ENCODE results near the gene ZEB1. TPM values are rescaled to one million over a fixed set of nuclear protein-coding genes. Genes with fewer than 3 reads are reported as not detected.

The ZEB1 gene
- total RNA-seq, 6 experiments from 2014 or later, result 46.2 to 59.5 (median 53.2) TPM

GRCh38 chr10:31509989-31510388 is 191.0 kb downstream of the ZEB1 start:
- Mint-ChIP-seq H3K36me3 (ENCODE audit: low read depth) (peaks cover 51% of the 10 kb centered on the region), H3K4me3 (no peak overlapping the region), H3K27me3 (ENCODE audit: insufficient read depth) (no peaks in the 10 kb centered on the region; the same call in 1 of the 2 replicates), H3K4me1 (ENCODE audit: low read depth) (peaks cover 30% of the 10 kb centered on the region), H3K27ac (peak overlapping the region; percentile 44; the same call in 1 of the 2 replicates), H3K9me3 (peaks cover 30% of the 10 kb centered on the region)
- no peak for TF ChIP-seq CTCF (IDR thresholded peaks at IDR 0.05)
- no peak for DNase-seq

GRCh38 chr10:31515116-31515515 is 196.1 kb downstream of the ZEB1 start:
- Mint-ChIP-seq H3K27me3 (ENCODE audit: insufficient read depth) (no peaks in the 10 kb centered on the region; the same call in 1 of the 2 replicates), H3K4me3 (no peak overlapping the region), H3K27ac (no peak overlapping the region), H3K36me3 (ENCODE audit: low read depth) (peaks cover 38% of the 10 kb centered on the region), H3K9me3 (no peaks in the 10 kb centered on the region), H3K4me1 (ENCODE audit: low read depth) (peaks cover 21% of the 10 kb centered on the region)
- no peak for DNase-seq
- TF ChIP-seq CTCF (IDR thresholded peaks at IDR 0.05), result no peak

- Mint-ChIP-seq H3K9me3 (no peaks in the 10 kb centered on the region), H3K4me3 (no peak overlapping the region), H3K4me1 (ENCODE audit: low read depth) (peaks cover 21% of the 10 kb centered on the region), H3K27me3 (ENCODE audit: insufficient read depth) (no peaks in the 10 kb centered on the region; the same call in 1 of the 2 replicates), H3K36me3 (ENCODE audit: low read depth) (peaks cover 38% of the 10 kb centered on the region), H3K27ac (no peak overlapping the region)
- TF ChIP-seq CTCF (IDR thresholded peaks at IDR 0.05), result no peak
- DNase-seq, result no peak
Observed at GRCh38 chr10:31515819-31516402, 196.9 kb downstream of the ZEB1 start.

- Mint-ChIP-seq H3K36me3 (ENCODE audit: low read depth) (peaks cover 53% of the 10 kb centered on the region), H3K4me3 (no peak overlapping the region), H3K4me1 (ENCODE audit: low read depth) (peaks cover 8% of the 10 kb centered on the region), H3K27me3 (ENCODE audit: insufficient read depth) (peaks cover 2% of the 10 kb centered on the region; the same call in 1 of the 2 replicates), H3K9me3 (no peaks in the 10 kb centered on the region), H3K27ac (no peak overlapping the region; the same call in 1 of the 2 replicates)
- no peak for TF ChIP-seq CTCF (IDR thresholded peaks at IDR 0.05)
- no peak for DNase-seq
Observed at GRCh38 chr10:31520986-31521831, 202.2 kb downstream of the ZEB1 start.

GRCh38 chr10:31522820-31523219 is 203.8 kb downstream of the ZEB1 start:
- Mint-ChIP-seq H3K27ac (no peak overlapping the region), H3K27me3 (ENCODE audit: insufficient read depth) (peaks cover 6% of the 10 kb centered on the region), H3K36me3 (ENCODE audit: low read depth) (peaks cover 64% of the 10 kb centered on the region), H3K4me3 (no peak overlapping the region), H3K9me3 (no peaks in the 10 kb centered on the region), H3K4me1 (ENCODE audit: low read depth) (peaks cover 23% of the 10 kb centered on the region)
- no peak for DNase-seq
- TF ChIP-seq CTCF (IDR thresholded peaks at IDR 0.05), result no peak
